HUES48 (cell line): Measurements from ENCODE around the gene ARNT2.

Source experiments
- H3K27ac ChIP-seq: one replicate; pipeline ENCODE4 v1.7.0; 2013; ENCODE audit warnings: low read depth, low read length, inconsistent platforms
- H3K27me3 ChIP-seq: 2 replicates; pipeline ENCODE4 v1.6.1; 2013; ENCODE audit warnings: mild to moderate bottlenecking, low read length; ENCODE audit not compliant: control insufficient read depth, insufficient read depth
- H3K36me3 ChIP-seq: 2 replicates; pipeline ENCODE4 v1.6.1; 2013; ENCODE audit warnings: low read length; ENCODE audit not compliant: control insufficient read depth, insufficient read depth
- H3K4me1 ChIP-seq: 2 replicates; pipeline ENCODE4 v1.6.1; 2013; ENCODE audit warnings: mild to moderate bottlenecking, low read length; ENCODE audit not compliant: control insufficient read depth, insufficient read depth
- H3K4me3 ChIP-seq: 2 replicates; pipeline ENCODE4 v1.5.1; 2013; ENCODE audit warnings: mild to moderate bottlenecking, low read depth, low read length
- H3K9ac ChIP-seq: 2 replicates; pipeline ENCODE4 v1.6.1; 2013; ENCODE audit warnings: mild to moderate bottlenecking, low read depth, low read length, moderate library complexity
- H3K9me3 ChIP-seq: 2 replicates; pipeline ENCODE4 v1.6.1; 2013; ENCODE audit warnings: low read length; ENCODE audit not compliant: control insufficient read depth, insufficient read depth

Gene ARNT2

GRCh38 chr15:80608688-80609087 lies 204.5 kb downstream of the ARNT2 start:
- Histone ChIP-seq H3K27ac (no peak overlapping the region), H3K4me3 (no peak overlapping the region), H3K36me3 (no peaks in the 10 kb centered on the region), H3K27me3 (no peaks in the 10 kb centered on the region), H3K4me1 (peaks cover 16% of the 10 kb centered on the region), H3K9ac (no peak overlapping the region), H3K9me3 (no peaks in the 10 kb centered on the region)

- H3K9ac ChIP-seq = no peak overlapping the region
- peaks cover 18% of the 10 kb centered on the region for H3K4me1 ChIP-seq
- no peak overlapping the region for H3K27ac ChIP-seq
- no peaks in the 10 kb centered on the region for H3K36me3 ChIP-seq
- H3K27me3 ChIP-seq = no peaks in the 10 kb centered on the region
- H3K4me3 ChIP-seq = no peak overlapping the region
- no peaks in the 10 kb centered on the region for H3K9me3 ChIP-seq
These were observed 204.9 kb downstream of the ARNT2 start for GRCh38 chr15:80609091-80609490.

- H3K4me3 ChIP-seq = no peak overlapping the region
- no peaks in the 10 kb centered on the region for H3K27me3 ChIP-seq
- H3K4me1 ChIP-seq = peaks cover 14% of the 10 kb centered on the region
- no peaks in the 10 kb centered on the region for H3K9me3 ChIP-seq
- H3K27ac ChIP-seq = no peak overlapping the region
- no peak overlapping the region for H3K9ac ChIP-seq
- H3K36me3 ChIP-seq = no peaks in the 10 kb centered on the region
These were observed 205.3 kb downstream of the ARNT2 start for GRCh38 chr15:80609512-80609946.

GRCh38 chr15:80611543-80612080 lies 207.4 kb downstream of the ARNT2 start:
- H3K4me1 ChIP-seq = peaks cover 10% of the 10 kb centered on the region
- no peak overlapping the region for H3K9ac ChIP-seq
- H3K36me3 ChIP-seq = no peaks in the 10 kb centered on the region
- no peak overlapping the region for H3K4me3 ChIP-seq
- no peaks in the 10 kb centered on the region for H3K9me3 ChIP-seq
- no peaks in the 10 kb centered on the region for H3K27me3 ChIP-seq
- no peak overlapping the region for H3K27ac ChIP-seq

- Histone ChIP-seq H3K4me1 (peaks cover 10% of the 10 kb centered on the region), H3K4me3 (no peak overlapping the region), H3K9me3 (no peaks in the 10 kb centered on the region), H3K27ac (no peak overlapping the region), H3K27me3 (no peaks in the 10 kb centered on the region), H3K36me3 (no peaks in the 10 kb centered on the region), H3K9ac (no peak overlapping the region)
These were observed 208.1 kb downstream of the ARNT2 start for GRCh38 chr15:80612118-80612823.

GRCh38 chr15:80613762-80614365 lies 209.7 kb downstream of the ARNT2 start:
- Histone ChIP-seq H3K4me3 (no peak overlapping the region), H3K9ac (no peak overlapping the region), H3K4me1 (peaks cover 7% of the 10 kb centered on the region), H3K27ac (no peak overlapping the region), H3K27me3 (no peaks in the 10 kb centered on the region), H3K36me3 (no peaks in the 10 kb centered on the region), H3K9me3 (no peaks in the 10 kb centered on the region)

- Histone ChIP-seq H3K27ac (no peak overlapping the region), H3K4me3 (no peak overlapping the region)
These were observed 210.7 kb downstream of the ARNT2 start for GRCh38 chr15:80614711-80615360.

GRCh38 chr15:80615361-80615736 lies 211.2 kb downstream of the ARNT2 start:
- Histone ChIP-seq H3K9ac (no peak overlapping the region), H3K9me3 (no peaks in the 10 kb centered on the region)

More at GRCh38 chr15:80614711-80615360, 210.7 kb downstream of the ARNT2 start:
- no peaks in the 10 kb centered on the region for H3K27me3 ChIP-seq
- no peak overlapping the region for H3K9ac ChIP-seq
- no peaks in the 10 kb centered on the region for H3K36me3 ChIP-seq
- no peaks in the 10 kb centered on the region for H3K9me3 ChIP-seq
- peaks cover 6% of the 10 kb centered on the region for H3K4me1 ChIP-seq

GRCh38 chr15:80615783-80616391 lies 211.7 kb downstream of the ARNT2 start:
- H3K4me3 ChIP-seq = no peak overlapping the region
- no peaks in the 10 kb centered on the region for H3K36me3 ChIP-seq
- H3K27me3 ChIP-seq = no peaks in the 10 kb centered on the region
- no peak overlapping the region for H3K27ac ChIP-seq
- H3K4me1 ChIP-seq = peaks cover 6% of the 10 kb centered on the region
- H3K9ac ChIP-seq = no peak overlapping the region
- no peaks in the 10 kb centered on the region for H3K9me3 ChIP-seq

More at GRCh38 chr15:80615361-80615736, 211.2 kb downstream of the ARNT2 start:
- Histone ChIP-seq H3K27ac (no peak overlapping the region), H3K36me3 (no peaks in the 10 kb centered on the region), H3K4me1 (peaks cover 6% of the 10 kb centered on the region), H3K4me3 (no peak overlapping the region), H3K27me3 (no peaks in the 10 kb centered on the region)

GRCh38 chr15:80618685-80619400 lies 214.7 kb downstream of the ARNT2 start:
- Histone ChIP-seq H3K36me3 (no peaks in the 10 kb centered on the region), H3K27me3 (no peaks in the 10 kb centered on the region), H3K9ac (no peak overlapping the region), H3K4me3 (no peak overlapping the region), H3K4me1 (0 out of 2 replicates have a peak, but pooled peaks cover 1% of the 10 kb centered on the region), H3K27ac (no peak overlapping the region), H3K9me3 (no peaks in the 10 kb centered on the region)
